Naive B cell (primary cell): Measurements from ENCODE around the gene ZP2. TPM values are rescaled to one million over a fixed set of nuclear protein-coding genes. Genes with fewer than 3 reads are reported as not detected.
A peak's percentile ranks its signal among the peaks of the same experiment; 100 is the strongest.

ENCODE experiments used
- ATAC-seq, 2 donors: fragments of 150-1000 bp; cut with Tn5 transposase; 2 replicates each; pipeline ENCODE4 v1.10.0; 2021; ENCODE audit warnings: low read depth in 2 of 2, mild to moderate bottlenecking in 2 of 2, moderate library complexity in 2 of 2
- DNase-seq: peaks from one replicate; pipeline ENCODE4 v3.0.0; 2022
- H3K27ac Mint-ChIP-seq, 6 donors: one replicate each; pipeline ENCODE4 v1.8.0; 2020 to 2022; ENCODE audit warnings: mild to moderate bottlenecking in 6 of 6, mixed read lengths in 6 of 6, moderate library complexity in 5 of 6, inconsistent platforms in 2 of 6
- H3K27me3 Mint-ChIP-seq, 3 donors: one replicate each; pipeline ENCODE4 v1.8.0; 2021 to 2022; ENCODE audit warnings: mixed read lengths in 3 of 3, mild to moderate bottlenecking in 1 of 3
- H3K36me3 Mint-ChIP-seq, 2 donors: one replicate each; pipeline ENCODE4 v1.8.0; 2020 to 2022; ENCODE audit warnings: mixed read lengths in 2 of 2, inconsistent platforms in 1 of 2, mild to moderate bottlenecking in 1 of 2
- H3K4me1 Mint-ChIP-seq, 3 donors: one replicate each; pipeline ENCODE4 v1.8.0; 2020 to 2022; ENCODE audit warnings: mixed read lengths in 3 of 3, inconsistent platforms in 1 of 3, mild to moderate bottlenecking in 1 of 3, moderate library complexity in 1 of 3
- H3K4me3 Mint-ChIP-seq, 8 donors: one replicate each; pipeline ENCODE4 v1.8.0; 2020 to 2022; ENCODE audit warnings: mild to moderate bottlenecking in 8 of 8, mixed read lengths in 8 of 8, moderate library complexity in 8 of 8, inconsistent platforms in 2 of 8
- H3K9me3 Mint-ChIP-seq, 7 donors: one replicate each; pipeline ENCODE4 v1.8.0; 2020 to 2022; ENCODE audit warnings: mixed read lengths in 7 of 7, mild to moderate bottlenecking in 5 of 7, inconsistent platforms in 2 of 7, moderate library complexity in 1 of 7
- polyA plus RNA-seq, 6 donors: library from polyadenylated mRNA; unstranded; fragments of 300-500 nt; fragmentation: Illumina TruSeq; gene quantifications; one replicate each; pipeline ENCODE4 v1.2.3, GENCODE V29; 2021; ENCODE audit warnings: low read depth in 6 of 6

ZP2 gene
- polyA plus RNA-seq, 6 donors from 2014 or later = not detected

DNA sequence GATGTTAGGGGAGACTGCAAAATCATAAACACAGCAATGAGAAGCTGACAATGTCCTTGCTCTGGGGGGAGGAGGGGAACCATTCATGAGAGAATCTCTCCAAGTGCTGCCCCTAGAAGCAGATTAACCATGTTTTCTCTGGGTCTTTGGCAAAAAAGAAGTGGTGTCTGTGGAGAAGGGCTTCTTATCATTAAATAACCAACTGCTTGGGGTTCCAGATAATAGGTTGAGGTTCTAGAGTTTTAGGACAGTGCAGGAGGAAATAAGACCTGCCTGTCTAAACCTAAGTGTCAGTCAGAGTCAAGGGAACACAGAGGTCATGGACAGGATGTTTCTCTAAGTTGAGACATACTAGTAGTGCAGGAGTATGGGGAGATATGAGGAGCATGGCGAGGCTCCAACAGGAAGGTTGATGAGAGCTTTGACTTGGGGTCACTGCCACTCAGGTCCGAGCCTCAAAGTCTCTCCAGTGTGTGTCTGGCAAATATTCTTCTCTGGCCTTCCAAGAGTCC lies 17.0 kb upstream of the ZP2 start:
- no peak for ATAC-seq
- Mint-ChIP-seq H3K27me3 (peaks cover 35 to 73% (median 72%) of the 10 kb centered on the region in 3 donors), H3K9me3 (no peaks in the 10 kb centered on the region), H3K36me3 (peaks cover 0 to 4% of the 10 kb centered on the region in 2 donors), H3K4me3 (no peak overlapping the region), H3K4me1 (peaks cover 0 to 6% (median 0%) of the 10 kb centered on the region in 3 donors), H3K27ac (peak overlapping the region in 1 of 6 donors; percentile 23)
- DNase-seq = no peak

DNA sequence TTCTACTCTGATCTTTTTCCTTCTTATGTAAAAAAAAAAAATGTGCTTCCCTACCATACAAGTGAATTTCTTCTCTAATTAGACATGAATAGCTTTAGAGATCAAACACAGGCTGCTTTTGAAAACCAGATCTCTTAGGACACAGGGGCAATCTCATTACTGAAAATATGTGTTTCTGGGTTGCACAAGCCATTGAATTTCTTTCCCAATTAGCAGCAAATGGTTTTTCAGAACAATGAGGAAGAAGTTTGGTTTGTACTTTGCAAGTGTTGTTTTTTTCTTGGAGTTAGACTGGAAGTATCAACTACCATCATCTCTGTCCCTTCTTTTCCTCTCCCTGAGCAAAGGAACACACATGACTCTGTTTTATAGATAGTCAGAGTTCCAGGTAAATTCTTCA lies 16.5 kb upstream of the ZP2 start:
- Mint-ChIP-seq H3K4me3 (no peak overlapping the region), H3K36me3 (peaks cover 0 to 4% of the 10 kb centered on the region in 2 donors), H3K27ac (no peak overlapping the region), H3K4me1 (peaks cover 0 to 6% (median 2%) of the 10 kb centered on the region in 3 donors), H3K27me3 (peaks cover 32 to 72% (median 72%) of the 10 kb centered on the region in 3 donors), H3K9me3 (no peaks in the 10 kb centered on the region)
- DNase-seq (no peak), ATAC-seq (no peak)

DNA sequence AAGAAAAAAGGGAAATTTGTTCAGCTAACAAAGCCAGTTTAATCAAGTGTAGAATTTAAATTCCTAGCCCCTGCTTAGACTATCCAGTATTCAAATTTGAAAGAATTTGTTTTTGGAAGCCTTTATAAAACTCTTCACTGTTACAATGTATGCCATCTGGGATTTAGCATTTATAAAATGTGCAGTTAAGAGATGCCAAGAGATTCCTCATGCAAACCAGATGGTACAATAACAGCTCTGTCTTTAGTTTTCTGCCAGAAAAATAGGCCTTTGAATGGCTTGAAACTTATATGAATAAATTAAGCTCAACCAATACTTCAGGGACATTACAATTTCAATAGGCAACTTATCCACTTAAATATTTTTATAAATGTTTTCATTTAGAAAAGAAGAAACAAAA lies 15.4 kb upstream of the ZP2 start:
- no peak for DNase-seq
- Mint-ChIP-seq H3K27me3 (peaks cover 31 to 68% (median 66%) of the 10 kb centered on the region in 3 donors), H3K27ac (no peak overlapping the region), H3K4me3 (no peak overlapping the region), H3K36me3 (peaks cover 0 to 4% of the 10 kb centered on the region in 2 donors), H3K9me3 (no peaks in the 10 kb centered on the region), H3K4me1 (peaks cover 0 to 6% (median 4%) of the 10 kb centered on the region in 3 donors)
- ATAC-seq = no peak

DNA sequence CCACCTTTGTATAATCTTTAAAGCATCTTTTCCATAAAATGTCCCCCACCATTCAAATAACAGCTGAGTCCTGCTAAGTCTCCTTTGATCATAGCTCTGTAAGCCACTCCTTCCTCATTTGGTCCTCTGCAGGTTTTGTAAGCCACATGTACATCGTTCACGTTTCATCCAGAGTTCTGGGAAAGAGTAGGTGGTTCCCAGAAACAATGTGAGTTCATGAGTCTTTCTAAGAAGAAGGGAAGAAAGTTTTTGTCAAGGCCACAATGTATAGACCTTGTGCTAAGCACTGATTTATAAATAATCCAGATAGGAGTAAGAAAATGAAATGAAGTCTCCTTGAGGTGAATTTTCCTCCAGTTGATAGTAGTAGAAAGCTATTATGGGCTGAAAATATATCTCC lies 13.4 kb upstream of the ZP2 start:
- no peak overlapping the region for H3K27ac Mint-ChIP-seq
- H3K27me3 Mint-ChIP-seq = peaks cover 43 to 71% (median 68%) of the 10 kb centered on the region in 3 donors
- no peaks in the 10 kb centered on the region for H3K9me3 Mint-ChIP-seq
- H3K4me1 Mint-ChIP-seq = peaks cover 0 to 6% (median 4%) of the 10 kb centered on the region in 3 donors
- no peak overlapping the region for H3K4me3 Mint-ChIP-seq
- H3K36me3 Mint-ChIP-seq = peaks cover 0 to 4% of the 10 kb centered on the region in 2 donors
- ATAC-seq (no peak), DNase-seq (no peak)

DNA sequence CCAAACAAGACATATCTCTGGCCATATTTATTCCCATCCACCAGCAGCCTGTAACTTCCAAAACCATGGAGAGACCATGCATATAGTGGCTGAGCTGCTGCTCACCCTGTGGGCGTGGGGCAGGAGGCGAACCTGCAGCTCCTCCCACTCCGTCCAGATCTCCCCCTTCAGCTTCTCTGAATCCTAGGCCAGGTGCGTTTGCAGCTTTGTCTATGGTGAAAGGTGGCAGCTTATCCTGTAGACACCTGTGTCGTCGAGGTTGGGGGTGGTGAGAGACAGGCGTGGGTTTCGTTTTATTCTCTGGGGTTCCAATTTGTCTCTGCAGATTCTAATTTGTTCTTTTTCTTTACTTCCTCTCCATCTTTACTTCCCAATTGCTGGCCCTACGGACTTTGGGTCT lies 12.4 kb upstream of the ZP2 start:
- H3K4me1 Mint-ChIP-seq = peaks cover 0 to 6% (median 4%) of the 10 kb centered on the region in 3 donors
- ATAC-seq = no peak
- no peak overlapping the region for H3K27ac Mint-ChIP-seq
- no peaks in the 10 kb centered on the region for H3K9me3 Mint-ChIP-seq
- no peak overlapping the region for H3K4me3 Mint-ChIP-seq
- H3K27me3 Mint-ChIP-seq = peaks cover 45 to 63% (median 62%) of the 10 kb centered on the region in 3 donors
- no peak for DNase-seq
- peaks cover 0 to 4% of the 10 kb centered on the region in 2 donors for H3K36me3 Mint-ChIP-seq

DNA sequence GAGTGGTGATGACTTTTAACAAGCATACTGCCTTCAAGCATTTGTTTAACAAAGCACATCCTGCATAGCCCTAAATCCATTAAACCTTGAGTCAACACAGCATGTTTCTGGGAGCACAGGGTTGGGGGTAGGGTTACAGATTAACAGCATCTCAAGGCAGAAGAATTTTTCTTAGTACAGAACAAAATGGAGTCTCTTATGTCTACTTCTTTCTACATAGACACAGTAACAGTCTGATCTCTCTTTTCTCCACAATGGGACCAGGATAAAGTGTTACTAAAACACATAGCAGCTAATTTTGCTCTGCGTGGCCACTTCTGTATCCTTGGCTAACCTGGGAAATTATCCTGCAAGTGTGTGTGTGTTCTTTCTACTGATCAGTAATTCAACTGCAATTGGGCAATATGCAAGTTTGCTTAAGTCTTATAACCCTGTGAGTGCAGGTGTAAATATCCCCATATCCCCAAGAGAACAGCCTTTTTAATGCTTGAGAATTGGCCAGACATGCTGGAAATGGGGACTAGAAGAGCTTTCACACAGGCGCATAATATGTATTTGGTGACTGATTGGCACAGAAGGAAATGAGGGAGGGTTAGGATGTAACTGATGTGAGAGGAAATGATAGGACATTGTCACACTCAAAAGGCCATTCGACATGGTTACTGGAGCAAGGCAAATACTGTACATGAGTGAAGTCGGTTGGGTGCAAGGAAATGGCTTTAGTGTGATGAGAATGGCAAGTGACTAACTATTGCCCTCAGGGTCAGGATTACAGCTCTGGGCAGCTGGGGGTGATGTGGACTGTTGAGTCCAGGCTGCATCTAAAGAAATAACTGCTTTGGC lies 11.3 kb upstream of the ZP2 start:
- ATAC-seq (no peak), DNase-seq (no peak)
- Mint-ChIP-seq H3K9me3 (no peaks in the 10 kb centered on the region), H3K36me3 (peaks cover 0 to 4% of the 10 kb centered on the region in 2 donors), H3K4me3 (no peak overlapping the region), H3K27ac (no peak overlapping the region), H3K4me1 (peaks cover 0 to 6% (median 4%) of the 10 kb centered on the region in 3 donors), H3K27me3 (peaks cover 42 to 56% (median 55%) of the 10 kb centered on the region in 3 donors)

DNA sequence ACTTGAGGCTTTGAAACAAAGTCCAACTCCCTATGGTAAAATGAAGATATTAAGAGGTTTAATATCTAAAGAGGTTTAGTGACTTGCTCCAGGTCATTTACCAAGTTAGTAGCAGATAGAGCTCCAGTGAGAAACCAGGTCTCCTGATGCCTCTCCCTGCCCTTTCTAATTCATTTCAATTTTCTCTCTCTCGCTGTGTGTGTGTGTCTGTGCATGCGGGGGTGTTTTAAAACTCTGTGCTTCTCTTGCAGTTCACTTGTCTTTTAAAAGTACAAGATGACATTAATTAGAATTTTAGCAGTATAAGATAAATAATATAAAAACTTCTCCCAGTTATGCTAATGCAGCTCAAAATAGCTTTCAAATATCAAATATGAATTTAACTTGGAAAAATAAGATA lies 8.2 kb upstream of the ZP2 start:
- Mint-ChIP-seq H3K9me3 (no peaks in the 10 kb centered on the region), H3K27me3 (peaks cover 37 to 49% (median 42%) of the 10 kb centered on the region in 3 donors), H3K4me1 (peaks cover 0 to 6% (median 4%) of the 10 kb centered on the region in 3 donors), H3K27ac (no peak overlapping the region), H3K36me3 (no peaks in the 10 kb centered on the region), H3K4me3 (no peak overlapping the region)
- ATAC-seq = no peak
- no peak for DNase-seq

DNA sequence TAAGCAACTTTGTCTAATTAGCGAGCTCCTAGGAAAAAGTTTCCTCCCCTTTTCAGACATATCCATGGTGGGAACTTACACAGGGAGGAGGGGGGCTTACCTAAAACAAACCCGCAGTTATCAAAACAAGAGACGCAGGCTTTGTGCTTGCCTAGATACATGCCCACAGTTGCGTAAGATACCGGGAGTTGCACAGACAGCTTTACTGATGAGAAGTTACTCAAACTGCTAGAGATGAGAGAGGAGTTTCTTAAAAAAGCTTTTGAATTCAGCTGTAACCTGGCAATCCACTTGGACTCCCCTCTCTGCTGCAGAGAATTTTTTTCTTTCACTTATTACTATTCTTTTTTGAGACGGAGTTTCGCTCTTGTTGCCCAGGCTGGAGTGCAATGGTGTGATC lies 6.8 kb upstream of the ZP2 start:
- ATAC-seq (no peak), DNase-seq (no peak)
- H3K4me1 Mint-ChIP-seq = peaks cover 0 to 4% (median 0%) of the 10 kb centered on the region in 3 donors
- H3K27me3 Mint-ChIP-seq = peaks cover 35 to 44% (median 35%) of the 10 kb centered on the region in 3 donors
- no peak overlapping the region for H3K27ac Mint-ChIP-seq
- no peaks in the 10 kb centered on the region for H3K36me3 Mint-ChIP-seq
- no peak overlapping the region for H3K4me3 Mint-ChIP-seq
- H3K9me3 Mint-ChIP-seq = no peaks in the 10 kb centered on the region

DNA sequence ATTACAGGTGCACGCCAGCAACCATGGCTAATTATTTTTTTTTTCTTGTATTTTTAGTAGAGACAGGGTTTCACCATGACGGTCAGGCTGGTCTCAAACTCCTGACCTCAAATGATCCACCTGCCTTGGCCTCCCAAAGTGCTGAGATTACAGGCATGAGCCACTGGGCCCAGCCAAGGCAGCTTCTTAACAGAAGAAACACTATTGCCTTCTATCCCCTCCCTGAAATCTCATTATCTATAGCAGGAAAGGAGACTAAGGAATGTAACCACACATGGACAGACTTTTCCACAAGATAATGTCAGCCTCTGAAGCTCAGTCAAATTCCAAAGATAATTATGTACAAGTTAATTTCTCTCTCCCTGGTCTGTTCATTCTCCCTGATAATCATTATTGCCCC lies 5.7 kb upstream of the ZP2 start:
- Mint-ChIP-seq H3K27ac (no peak overlapping the region), H3K36me3 (no peaks in the 10 kb centered on the region), H3K9me3 (no peaks in the 10 kb centered on the region), H3K4me1 (no peaks in the 10 kb centered on the region), H3K4me3 (no peak overlapping the region), H3K27me3 (peaks cover 29 to 40% (median 36%) of the 10 kb centered on the region in 3 donors)
- ATAC-seq = no peak
- no peak for DNase-seq

DNA sequence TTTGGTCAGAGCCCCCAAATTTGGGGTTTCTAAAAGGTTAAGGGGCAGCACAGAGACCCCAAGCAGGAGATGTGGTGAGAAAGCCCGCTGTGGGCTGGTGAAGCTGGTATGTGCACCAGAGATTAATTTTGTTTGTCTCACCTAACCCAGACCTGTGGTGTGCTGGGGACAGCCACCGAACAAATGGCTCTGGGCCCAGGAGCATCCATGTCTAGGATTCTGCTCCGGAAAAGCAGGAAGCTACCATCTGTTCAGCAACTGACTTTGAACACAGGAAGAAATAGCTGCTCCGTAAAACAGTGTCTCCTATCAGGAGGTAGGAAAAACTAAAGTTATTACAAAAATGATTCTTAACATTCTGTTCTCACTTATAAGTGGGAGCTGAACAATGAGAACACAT lies 2.7 kb upstream of the ZP2 start:
- H3K4me1 Mint-ChIP-seq = no peaks in the 10 kb centered on the region
- no peak overlapping the region for H3K4me3 Mint-ChIP-seq
- peak overlapping the region in 1 of 6 donors; percentile 56 for H3K27ac Mint-ChIP-seq
- DNase-seq = no peak
- peaks cover 20 to 40% (median 24%) of the 10 kb centered on the region in 3 donors for H3K27me3 Mint-ChIP-seq
- no peaks in the 10 kb centered on the region for H3K9me3 Mint-ChIP-seq
- no peak for ATAC-seq
- H3K36me3 Mint-ChIP-seq = no peaks in the 10 kb centered on the region

DNA sequence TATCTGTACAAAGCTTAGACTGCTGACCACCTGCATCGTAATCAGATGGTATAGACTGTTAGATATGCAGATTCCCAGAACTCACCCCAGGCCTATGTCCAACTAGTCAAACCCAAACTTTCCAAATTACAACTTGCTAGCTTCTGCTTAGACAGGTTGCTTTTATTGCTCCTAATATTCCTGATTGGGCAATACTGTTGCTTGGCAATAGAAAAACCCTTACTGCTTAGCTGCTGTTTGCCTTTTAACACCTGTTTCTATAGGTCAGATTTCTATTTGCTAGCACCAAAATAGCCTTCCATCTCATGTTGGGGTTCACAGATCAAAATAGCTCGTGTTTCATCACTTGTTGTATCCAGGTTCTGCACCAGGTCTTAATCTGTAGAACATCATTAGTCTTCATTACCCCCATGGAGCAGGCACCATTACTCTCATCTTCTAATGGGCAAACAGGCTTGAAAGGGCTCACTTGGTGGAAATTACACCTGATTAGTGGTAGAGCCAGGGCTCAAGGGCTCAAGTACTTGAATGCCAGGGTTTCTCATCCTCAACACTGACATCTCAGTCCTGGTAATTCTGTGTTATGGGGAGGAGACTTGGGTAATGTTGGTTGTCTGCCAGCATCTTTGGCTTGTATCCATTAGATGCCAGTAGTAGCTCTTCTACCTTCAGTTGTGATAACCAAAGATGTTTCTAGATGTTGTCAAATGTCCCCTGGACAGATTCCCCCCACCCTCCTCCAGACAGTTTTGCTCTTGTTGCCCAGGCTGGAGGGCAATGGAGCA lies 2.7 kb downstream of the ZP2 start:
- no peaks in the 10 kb centered on the region for H3K9me3 Mint-ChIP-seq
- H3K27me3 Mint-ChIP-seq = peaks cover 15 to 43% (median 19%) of the 10 kb centered on the region in 3 donors

DNA sequence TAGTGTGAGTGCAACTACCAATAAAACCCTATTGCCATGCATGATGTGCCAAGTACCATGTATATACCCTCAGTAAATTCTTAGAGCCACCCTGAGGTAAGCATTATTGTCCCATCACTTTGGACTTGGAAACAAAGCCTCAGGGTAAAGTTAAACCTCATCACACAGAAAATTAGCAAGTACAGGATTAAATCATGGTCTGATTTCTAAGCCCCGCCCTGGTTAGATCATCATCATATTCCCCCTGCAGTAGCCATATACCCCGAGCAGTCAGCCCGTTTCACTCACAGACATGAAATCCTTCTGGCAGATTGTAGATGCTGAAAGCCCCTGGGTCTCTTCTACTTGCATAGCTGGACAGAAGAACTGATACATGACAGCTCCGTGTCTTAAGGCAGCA lies 4.8 kb downstream of the ZP2 start:
- Mint-ChIP-seq H3K4me1 (no peaks in the 10 kb centered on the region), H3K36me3 (no peaks in the 10 kb centered on the region), H3K27me3 (peaks cover 17 to 54% (median 18%) of the 10 kb centered on the region in 3 donors), H3K9me3 (no peaks in the 10 kb centered on the region), H3K4me3 (no peak overlapping the region), H3K27ac (no peak overlapping the region)
- no peak for DNase-seq
- ATAC-seq = no peak

More for the DNA sequence above, 2.7 kb downstream of the ZP2 start:
- no peak for ATAC-seq
- Mint-ChIP-seq H3K4me3 (no peak overlapping the region), H3K36me3 (no peaks in the 10 kb centered on the region), H3K27ac (no peak overlapping the region), H3K4me1 (no peaks in the 10 kb centered on the region)
- DNase-seq = no peak

DNA sequence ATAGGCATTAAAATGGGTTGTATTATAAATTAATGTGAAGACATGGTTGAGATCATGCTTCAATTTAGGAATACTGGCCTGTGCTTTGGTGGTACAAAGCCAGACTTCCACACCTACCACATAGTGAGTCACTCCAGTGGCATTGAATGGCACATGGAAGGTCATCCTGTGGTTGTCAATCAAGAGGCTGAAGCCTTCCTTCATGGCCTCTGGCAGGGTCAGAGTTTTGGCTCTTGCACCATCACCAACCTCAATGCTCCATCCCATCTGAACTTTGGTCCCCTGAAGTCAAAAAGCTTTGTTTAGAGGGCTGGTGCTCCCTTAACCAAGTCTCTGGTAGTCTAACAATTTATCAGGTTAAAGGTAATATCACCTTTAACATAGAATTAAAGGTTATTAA lies 6.1 kb downstream of the ZP2 start:
- Mint-ChIP-seq H3K27me3 (peaks cover 17 to 57% (median 27%) of the 10 kb centered on the region in 3 donors), H3K27ac (no peak overlapping the region), H3K9me3 (no peaks in the 10 kb centered on the region), H3K36me3 (no peaks in the 10 kb centered on the region), H3K4me1 (no peaks in the 10 kb centered on the region), H3K4me3 (no peak overlapping the region)
- DNase-seq = no peak
- ATAC-seq = no peak
